HepG2 (cell line): ENCODE measurements around the gene NECTIN2. TPM values are rescaled to one million over a fixed set of nuclear protein-coding genes. Genes with fewer than 3 reads are reported as not detected.

Experiments
- HBP1 ChIP-seq: IDR thresholded peaks from 2 replicates; pipeline ENCODE4 v1.6.1; 2016; ENCODE audit warnings: low read depth, control low read depth
- HNRNPLL ChIP-seq: fragments of 200-400 bp; formaldehyde crosslinking; IDR thresholded peaks from 2 replicates; pipeline ENCODE4 v1.6.1; 2017; ENCODE audit warnings: mild to moderate bottlenecking, low read depth, low read length; ENCODE audit not compliant: poor library complexity, severe bottlenecking
- HOMEZ ChIP-seq: IDR thresholded peaks from 2 replicates; pipeline ENCODE4 v1.6.1; 2016; ENCODE audit warnings: low read depth
- IKZF5 ChIP-seq: IDR thresholded peaks from 2 replicates; pipeline ENCODE4 v1.6.1; 2018; ENCODE audit warnings: missing genetic modification reagents, mild to moderate bottlenecking, missing compliant biosample characterization
- RXRA ChIP-seq: sonication (generic); formaldehyde crosslinking; IDR thresholded peaks from 2 replicates; pipeline ENCODE4 v1.5.1; 2020; ENCODE audit warnings: missing genetic modification reagents
- SMARCE1 ChIP-seq: fragments of 450-650 bp; IDR thresholded peaks from 2 replicates; pipeline ENCODE4 v1.6.1; 2017; ENCODE audit warnings: borderline replicate concordance
- TARDBP ChIP-seq: sonication (generic); formaldehyde crosslinking; IDR thresholded peaks from 2 replicates; pipeline ENCODE4 v1.8.0; 2022; ENCODE audit warnings: mild to moderate bottlenecking, missing genetic modification reagents
- ZHX2 ChIP-seq, 2 experiments: sonication (generic) in 1 of 2; formaldehyde crosslinking in 1 of 2; IDR thresholded peaks; 2 replicates each; pipeline versions ENCODE4 v1.6.1 to v1.9.0; 2014 to 2022; ENCODE audit warnings: antibody characterized with exemption in 1 of 2, borderline replicate concordance in 1 of 2, inconsistent platforms in 1 of 2, low read depth in 1 of 2, missing genetic modification reagents in 1 of 2
- ZNF276 ChIP-seq: sonication (generic); formaldehyde crosslinking; IDR thresholded peaks from 2 replicates; pipeline ENCODE4 v1.4.0; 2020; ENCODE audit warnings: mild to moderate bottlenecking, low read depth, missing genetic modification reagents
- ZNF512B ChIP-seq: sonication (generic); formaldehyde crosslinking; IDR thresholded peaks from 2 replicates; pipeline ENCODE4 v1.5.1; 2020; ENCODE audit warnings: missing genetic modification reagents, mild to moderate bottlenecking, borderline replicate concordance
- ZNF605 ChIP-seq: sonication (generic); formaldehyde crosslinking; IDR thresholded peaks from 2 replicates; pipeline ENCODE4 v1.8.0; 2022; ENCODE audit warnings: mild to moderate bottlenecking, missing genetic modification reagents
- ZSCAN21 ChIP-seq: sonication (generic); formaldehyde crosslinking; IDR thresholded peaks from 2 replicates; pipeline ENCODE4 v1.8.0; 2022; ENCODE audit warnings: mild to moderate bottlenecking, missing genetic modification reagents, moderate library complexity, borderline replicate concordance
- polyA plus RNA-seq, 8 experiments: library from polyadenylated mRNA; depleted of rRNA in 3 of 8; stranded (reverse) in 7 of 8; unstranded in 1 of 8; fragments of >200 nt; fragmentation: Illumina TruSeq in 4 of 8; extraction: Trizol in 4 of 8; gene quantifications; 2 replicates each; pipeline versions ENCODE4 v1.2.1 to v1.2.3, GENCODE V29; 2011 to 2016; ENCODE audit warnings: low read depth in 4 of 8, missing spikeins in 1 of 8, mixed read lengths in 1 of 8; ENCODE audit not compliant: insufficient read depth in 1 of 8
- total RNA-seq, 5 experiments: library from RNA; depleted of rRNA; stranded (reverse); fragments of >200 nt; fragmentation: Illumina TruSeq; extraction: Trizol; gene quantifications; 2 replicates each; pipeline ENCODE4 v1.2.3, GENCODE V29; 2016; ENCODE audit warnings: low read depth in 1 of 5

The NECTIN2 gene
- total and polyA plus RNA-seq, 2 of the 13 experiments (the other 11 are each of a cell fraction or from before 2014, with no cell fraction given): 75.4 to 114 TPM

- peak; percentile 53 for TF ChIP-seq HNRNPLL
- TF ChIP-seq ZHX2 (IDR thresholded peaks at IDR 0.05; ENCODE audit: low read depth): peak; percentile 51; the same call in 1 of the 2 replicates
- no peak for TF ChIP-seq ZHX2 (CRISPR knock-in tag; IDR thresholded peaks at IDR 0.05; ENCODE audit: borderline replicate concordance)
- no peak for TF ChIP-seq ZNF512B
- TF ChIP-seq RXRA (CRISPR knock-in tag): peak; percentile 49
- TF ChIP-seq TARDBP: peak; percentile 34; the same call in 1 of the 2 replicates
- TF ChIP-seq IKZF5 (CRISPR knock-in tag): peak; percentile 67
- TF ChIP-seq SMARCE1: no peak
- peak; percentile 74; the same call in 1 of the 2 replicates for TF ChIP-seq ZNF605 (CRISPR knock-in tag)
- no peak for TF ChIP-seq ZNF276 (CRISPR knock-in tag)
- TF ChIP-seq HBP1: peak; percentile 100
- peak; percentile 95; the same call in 1 of the 2 replicates for TF ChIP-seq HOMEZ
- no peak for TF ChIP-seq ZSCAN21 (CRISPR knock-in tag)
Observed at GRCh38 chr19:44890366-44891015, 44.4 kb downstream of the NECTIN2 start (continued).
